ENCODE measurements around the gene TBC1D24. TPM values are rescaled to one million over a fixed set of nuclear protein-coding genes. Genes with fewer than 3 reads are reported as not detected.

Gene TBC1D24
- total RNA-seq, 4 donors from 2014 or later = 5.6 to 16.2 (median 13.6) TPM

DNA sequence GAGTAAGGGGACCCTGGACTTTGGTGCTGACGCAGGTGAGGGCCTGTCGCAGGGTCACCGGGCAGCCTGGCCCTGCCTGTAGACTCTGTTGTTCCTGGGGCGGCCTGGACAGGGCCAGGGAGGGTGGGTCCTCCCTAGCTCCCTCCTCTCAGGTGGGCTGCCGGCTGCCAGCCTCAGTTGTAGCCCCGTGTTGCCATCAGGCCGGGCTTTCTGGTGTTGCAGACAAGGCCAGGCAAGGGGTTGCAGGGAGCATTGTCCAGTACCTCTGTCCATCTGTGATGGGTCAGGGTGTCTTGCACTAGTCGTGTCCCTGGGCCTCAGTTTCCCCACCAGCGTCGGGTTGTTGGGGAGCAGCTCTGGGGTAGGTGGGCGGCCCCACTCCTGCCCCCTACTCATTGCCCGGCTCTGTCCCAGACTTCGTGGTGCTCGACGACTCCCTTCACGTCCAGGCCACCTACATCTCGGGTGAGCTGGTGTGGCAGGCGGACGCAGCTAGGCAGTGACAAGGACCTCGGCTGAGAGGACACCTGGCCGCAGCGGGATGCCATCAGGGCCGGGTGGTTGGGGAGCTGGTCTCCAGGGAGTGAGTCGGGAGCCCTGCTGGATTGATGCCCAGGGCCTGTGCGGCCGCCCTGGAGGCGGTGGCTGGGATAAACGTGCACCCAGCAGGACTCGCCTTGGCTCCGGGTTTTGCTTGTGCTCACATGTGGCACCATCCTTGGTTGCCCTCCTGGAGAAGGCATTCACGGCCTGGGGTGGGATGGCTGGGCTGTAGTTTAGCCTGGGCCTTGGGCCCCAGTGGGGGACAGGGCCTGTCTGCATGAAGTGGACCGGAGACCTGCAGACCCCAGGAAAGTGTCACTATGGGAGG, 54.4 kb downstream of the TBC1D24 start:
- DNase-seq = peak in 1 of 3 donors; percentile 48
- no peaks in the 10 kb centered on the region for H3K9me3 ChIP-seq
- no peak overlapping the region for H3K27ac ChIP-seq
- H3K36me3 ChIP-seq = peaks cover 0 to 32% (median 0%) of the 10 kb centered on the region in 3 donors
- TF ChIP-seq, protein P1, sequence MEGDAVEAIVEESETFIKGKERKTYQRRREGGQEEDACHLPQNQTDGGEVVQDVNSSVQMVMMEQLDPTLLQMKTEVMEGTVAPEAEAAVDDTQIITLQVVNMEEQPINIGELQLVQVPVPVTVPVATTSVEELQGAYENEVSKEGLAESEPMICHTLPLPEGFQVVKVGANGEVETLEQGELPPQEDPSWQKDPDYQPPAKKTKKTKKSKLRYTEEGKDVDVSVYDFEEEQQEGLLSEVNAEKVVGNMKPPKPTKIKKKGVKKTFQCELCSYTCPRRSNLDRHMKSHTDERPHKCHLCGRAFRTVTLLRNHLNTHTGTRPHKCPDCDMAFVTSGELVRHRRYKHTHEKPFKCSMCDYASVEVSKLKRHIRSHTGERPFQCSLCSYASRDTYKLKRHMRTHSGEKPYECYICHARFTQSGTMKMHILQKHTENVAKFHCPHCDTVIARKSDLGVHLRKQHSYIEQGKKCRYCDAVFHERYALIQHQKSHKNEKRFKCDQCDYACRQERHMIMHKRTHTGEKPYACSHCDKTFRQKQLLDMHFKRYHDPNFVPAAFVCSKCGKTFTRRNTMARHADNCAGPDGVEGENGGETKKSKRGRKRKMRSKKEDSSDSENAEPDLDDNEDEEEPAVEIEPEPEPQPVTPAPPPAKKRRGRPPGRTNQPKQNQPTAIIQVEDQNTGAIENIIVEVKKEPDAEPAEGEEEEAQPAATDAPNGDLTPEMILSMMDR (IDR thresholded peaks at IDR 0.05) = no peak
- no peak for TF ChIP-seq POLR2A (IDR thresholded peaks at IDR 0.05)
- peaks cover 0 to 17% (median 9%) of the 10 kb centered on the region in 4 donors for H3K4me1 ChIP-seq
- H3K4me3 ChIP-seq = no peak overlapping the region
- no peaks in the 10 kb centered on the region for H3K27me3 ChIP-seq

DNA sequence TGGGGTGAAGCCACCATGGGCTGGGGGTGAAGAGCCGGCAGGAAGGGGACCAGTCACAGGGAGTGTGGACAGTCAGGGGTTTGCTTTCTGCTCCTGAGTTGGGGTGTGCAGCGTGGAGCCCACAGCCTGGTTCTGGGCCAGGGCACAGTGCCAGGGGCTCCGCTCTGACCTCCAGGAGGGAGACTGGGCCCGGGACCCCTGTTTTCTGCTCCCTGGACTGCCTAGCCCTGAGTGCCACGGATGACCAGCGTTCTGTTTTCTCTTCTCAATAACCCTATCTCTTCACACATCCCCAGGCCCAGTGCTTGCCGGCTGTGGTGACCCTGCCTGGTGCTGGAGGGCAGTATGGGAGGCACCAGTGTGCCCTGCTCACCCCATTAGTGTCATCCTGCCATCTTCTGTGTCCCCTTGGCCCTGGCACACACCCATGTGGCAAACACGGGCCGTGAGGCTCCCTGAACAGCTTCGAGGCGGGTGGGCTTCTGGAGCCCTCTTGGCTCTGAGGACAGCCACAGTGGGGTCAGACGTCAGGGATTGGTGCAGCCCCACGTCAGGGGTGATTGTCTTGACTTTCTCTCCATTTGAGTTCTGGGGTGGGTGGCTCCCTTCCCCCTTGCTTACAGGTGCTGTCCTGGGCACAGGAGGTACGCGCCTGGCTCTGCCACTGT, 55.2 kb downstream of the TBC1D24 start:
- Histone ChIP-seq H3K4me3 (no peak overlapping the region), H3K4me1 (peaks cover 0 to 14% (median 7%) of the 10 kb centered on the region in 4 donors), H3K9me3 (no peaks in the 10 kb centered on the region), H3K27me3 (no peaks in the 10 kb centered on the region), H3K27ac (no peak overlapping the region), H3K36me3 (peaks cover 0 to 32% (median 0%) of the 10 kb centered on the region in 3 donors)
- no peak for TF ChIP-seq POLR2A (IDR thresholded peaks at IDR 0.05)
- TF ChIP-seq, protein P1 (IDR thresholded peaks at IDR 0.05) = no peak
- peak in 1 of 3 donors; percentile 47 for DNase-seq

DNA sequence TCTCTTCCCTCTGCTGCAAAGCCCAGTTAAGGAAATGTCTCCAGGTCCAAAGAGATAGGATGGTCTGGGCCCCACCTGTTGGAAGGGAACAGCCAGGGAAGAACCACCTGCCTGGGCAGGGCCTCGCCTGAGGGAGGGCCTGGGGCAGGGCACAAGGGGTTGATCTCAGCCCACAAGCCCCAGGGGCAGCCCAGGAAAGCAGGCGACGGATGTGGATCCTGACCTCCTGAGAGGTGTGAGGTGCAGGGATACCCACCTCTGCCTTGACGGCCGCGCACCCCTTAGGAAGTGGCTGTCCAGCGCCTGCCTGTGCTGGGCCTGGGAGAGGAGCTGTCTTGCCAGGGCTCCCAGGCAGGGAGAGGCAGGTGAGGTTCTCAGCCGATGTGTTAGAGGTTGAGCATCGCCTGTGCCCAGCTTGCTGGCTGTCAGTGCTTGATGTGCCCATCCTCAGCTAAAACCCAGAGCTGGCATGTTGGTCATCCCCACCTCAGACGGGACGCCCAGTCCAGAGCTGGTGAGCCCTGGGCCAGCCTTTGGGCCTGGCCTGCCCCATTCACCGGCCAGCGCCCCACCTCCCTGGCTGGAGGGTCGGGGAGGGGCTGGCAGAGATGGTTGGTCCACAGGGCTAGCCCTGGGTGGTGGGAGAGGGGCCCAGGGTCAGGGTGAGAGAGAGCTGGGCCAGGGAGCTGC, 55.8 kb downstream of the TBC1D24 start:
- Histone ChIP-seq H3K4me1 (peaks cover 0 to 12% (median 7%) of the 10 kb centered on the region in 4 donors), H3K36me3 (peaks cover 0 to 32% (median 0%) of the 10 kb centered on the region in 3 donors), H3K4me3 (peak overlapping the region in 1 of 4 donors; percentile 68), H3K27ac (peak overlapping the region; percentile 93 to 97 (median 97)), H3K9me3 (no peaks in the 10 kb centered on the region), H3K27me3 (no peaks in the 10 kb centered on the region)
- TF ChIP-seq POLR2A (IDR thresholded peaks at IDR 0.05) = no peak
- TF ChIP-seq, protein P1 (IDR thresholded peaks at IDR 0.05) = no peak
- DNase-seq = peak in 2 of 3 donors; percentile 52 to 56

DNA sequence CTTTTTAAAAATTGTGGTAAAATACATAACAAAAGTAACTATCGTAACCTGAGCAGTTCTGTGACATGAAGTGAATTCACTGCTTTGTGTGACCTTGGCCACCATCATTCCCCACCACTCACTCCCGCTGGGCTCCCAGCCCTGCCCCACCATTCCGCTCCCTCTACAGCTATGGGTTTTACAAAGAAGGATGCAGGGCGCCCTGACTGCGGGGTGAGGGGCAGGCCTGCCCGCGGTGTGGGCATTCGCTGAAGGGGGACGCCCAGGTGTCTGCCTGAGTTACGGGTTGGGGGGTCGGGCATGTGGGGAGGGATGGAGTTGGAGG, 56.4 kb downstream of the TBC1D24 start, which contains the start of gene CEMP1:
TSS of gene CEMP1 (minus strand) at position 38 of the 325 bp plus-strand sequence. CDS start 335 bp downstream, outside the sequence.
- peaks cover 0 to 18% (median 7%) of the 10 kb centered on the region in 4 donors for H3K4me1 ChIP-seq
- peak within 1 kb of the TSS; percentile 93 to 97 (median 97) for H3K27ac ChIP-seq
- peak within 1 kb of the TSS; percentile 58 to 78 (median 67) for H3K4me3 ChIP-seq
- no peak for TF ChIP-seq POLR2A (IDR thresholded peaks at IDR 0.05)
- TF ChIP-seq, protein P1 (IDR thresholded peaks at IDR 0.05) = no peak
- peaks cover 0 to 27% (median 0%) of the 10 kb centered on the region in 3 donors for H3K36me3 ChIP-seq
- no peak for DNase-seq
- H3K9me3 ChIP-seq = no peaks in the 10 kb centered on the region
- H3K27me3 ChIP-seq = no peaks in the 10 kb centered on the region
